Hepatocyte (in vitro differentiated cells): ENCODE measurements around the gene OR10H2. TPM values are rescaled to one million over a fixed set of nuclear protein-coding genes. Genes with fewer than 3 reads are reported as not detected.

ENCODE experiments used
- DNase-seq: peaks from one replicate; pipeline ENCODE4 v3.0.0-alpha.2; 2016; ENCODE audit warnings: low spot score
- H2AFZ ChIP-seq: fragments of 200-600 bp; sonication (generic); 2 replicates; pipeline ENCODE4 v1.6.0; 2016; ENCODE audit warnings: antibody characterized with exemption, mild to moderate bottlenecking
- H3K27ac ChIP-seq: fragments of 200-600 bp; sonication (generic); 2 replicates; pipeline ENCODE4 v1.5.1; 2016; ENCODE audit warnings: mild to moderate bottlenecking
- H3K27me3 ChIP-seq: fragments of 200-600 bp; sonication (generic); 2 replicates; pipeline ENCODE4 v1.6.1; 2016
- H3K36me3 ChIP-seq: fragments of 200-600 bp; sonication (generic); replicated peaks from 2 replicates; pipeline ENCODE4 v1.5.1; 2016; ENCODE audit warnings: low read depth; ENCODE audit not compliant: insufficient read depth
- H3K4me1 ChIP-seq: fragments of 200-600 bp; sonication (generic); 2 replicates; pipeline ENCODE4 v1.5.1; 2016; ENCODE audit warnings: mild to moderate bottlenecking, moderate library complexity; ENCODE audit not compliant: insufficient read depth
- H3K4me2 ChIP-seq: fragments of 200-600 bp; sonication (generic); 2 replicates; pipeline ENCODE4 v1.6.0; 2016
- H3K4me3 ChIP-seq: fragments of 200-600 bp; sonication (generic); 2 replicates; pipeline ENCODE4 v1.5.1; 2016; ENCODE audit warnings: mild to moderate bottlenecking
- H3K79me2 ChIP-seq: fragments of 200-600 bp; sonication (generic); 2 replicates; pipeline ENCODE4 v1.6.0; 2017; ENCODE audit warnings: mild to moderate bottlenecking
- H3K9me2 ChIP-seq: fragments of 200-600 bp; sonication (generic); replicated peaks from 2 replicates; pipeline ENCODE4 v1.6.0; 2017; ENCODE audit warnings: mild to moderate bottlenecking; ENCODE audit not compliant: insufficient read depth
- H3K9me3 ChIP-seq: fragments of 200-600 bp; sonication (generic); 2 replicates; pipeline ENCODE4 v1.5.1; 2016; ENCODE audit warnings: low read depth, mild to moderate bottlenecking
- H4K20me1 ChIP-seq: fragments of 200-600 bp; sonication (generic); 2 replicates; pipeline ENCODE4 v1.6.0; 2016; ENCODE audit warnings: mild to moderate bottlenecking; ENCODE audit not compliant: insufficient read depth, poor library complexity, severe bottlenecking
- CTCF ChIP-seq: fragments of 200-600 bp; sonication (generic); IDR thresholded peaks from 2 replicates; pipeline ENCODE4 v1.5.1; 2016; ENCODE audit warnings: antibody characterized with exemption, mild to moderate bottlenecking; ENCODE audit not compliant: poor library complexity
- EZH2 ChIP-seq: fragments of 200-600 bp; sonication (generic); IDR thresholded peaks from 2 replicates; pipeline ENCODE4 v1.6.1; 2016; ENCODE audit warnings: antibody characterized with exemption, mild to moderate bottlenecking, borderline replicate concordance
- EZH2phosphoT487 ChIP-seq: fragments of 200-600 bp; sonication (generic); IDR thresholded peaks from one replicate; pipeline ENCODE4 v1.6.1; 2018; ENCODE audit warnings: antibody characterized with exemption, mild to moderate bottlenecking, low read depth, moderate library complexity; ENCODE audit not compliant: unreplicated experiment, severe bottlenecking
- WGBS: methylation state at CpG from one replicate; pipeline ENCODE4 v1.1.6; 2016; ENCODE audit warnings: low lambda C conversion rate; ENCODE audit errors: missing lambda C conversion rate; 5-methylcytosine and 5-hydroxymethylcytosine counted together
- polyA plus RNA-seq: library from polyadenylated mRNA; unstranded; fragments of >200 nt; fragmentation: Nextera tagmentation; extraction: Ambion mirVana; gene quantifications from 2 replicates; pipeline ENCODE4 v1.2.1, GENCODE V29; 2016
- total RNA-seq: library from RNA; depleted of rRNA; stranded (reverse); fragments of >200 nt; gene quantifications from 2 replicates; pipeline ENCODE4 v1.2.3, GENCODE V29; 2014

The OR10H2 gene
- total and polyA plus RNA-seq, 2 experiments from 2014 or later = not detected

- Histone ChIP-seq H3K4me3 (no peak overlapping the region), H2AFZ (no peak overlapping the region), H4K20me1 (no peaks in the 10 kb centered on the region), H3K9me3 (no peaks in the 10 kb centered on the region), H3K9me2 (no peaks in the 10 kb centered on the region), H3K36me3 (no peaks in the 10 kb centered on the region), H3K27ac (no peak overlapping the region), H3K79me2 (no peaks in the 10 kb centered on the region), H3K4me1 (no peaks in the 10 kb centered on the region), H3K4me2 (no peak overlapping the region), H3K27me3 (no peaks in the 10 kb centered on the region)
- WGBS = 87% methylated on average over 10 of the region's 10 CpGs
- TF ChIP-seq EZH2phosphoT487 (no peak), EZH2 (no peak), CTCF (no peak)
- DNase-seq = no peak
These were observed 44.4 kb upstream of the OR10H2 start for GRCh38 chr19:15683411-15683810.

GRCh38 chr19:15684828-15685227, 43.0 kb upstream of the OR10H2 start:
- no peaks in the 10 kb centered on the region for H3K9me3 ChIP-seq
- H4K20me1 ChIP-seq = no peaks in the 10 kb centered on the region
- no peak overlapping the region for H3K4me3 ChIP-seq
- H3K9me2 ChIP-seq = no peaks in the 10 kb centered on the region
- H3K27ac ChIP-seq = no peak overlapping the region
- H3K27me3 ChIP-seq = no peaks in the 10 kb centered on the region
- no peak overlapping the region for H2AFZ ChIP-seq
- DNase-seq = no peak
- TF ChIP-seq CTCF (no peak), EZH2phosphoT487 (no peak), EZH2 (no peak)
- WGBS = 61% methylated on average over 9 of the region's 9 CpGs
- H3K4me1 ChIP-seq = no peaks in the 10 kb centered on the region
- no peak overlapping the region for H3K4me2 ChIP-seq
- no peaks in the 10 kb centered on the region for H3K36me3 ChIP-seq
- H3K79me2 ChIP-seq = no peaks in the 10 kb centered on the region

- Histone ChIP-seq H2AFZ (no peak overlapping the region), H3K79me2 (no peaks in the 10 kb centered on the region), H3K9me3 (no peaks in the 10 kb centered on the region), H3K9me2 (no peaks in the 10 kb centered on the region), H3K36me3 (no peaks in the 10 kb centered on the region), H3K4me2 (no peak overlapping the region), H4K20me1 (no peaks in the 10 kb centered on the region), H3K27ac (no peak overlapping the region), H3K4me1 (no peaks in the 10 kb centered on the region), H3K4me3 (no peak overlapping the region), H3K27me3 (no peaks in the 10 kb centered on the region)
- TF ChIP-seq EZH2 (no peak), CTCF (no peak), EZH2phosphoT487 (no peak)
- 73% methylated on average over 19 of the region's 19 CpGs for WGBS
- no peak for DNase-seq
These were observed 31.1 kb upstream of the OR10H2 start for GRCh38 chr19:15696654-15697194.
